GM18907 (cell line): ENCODE results near the gene GJA10.

Source experiments
- ATAC-seq: cut with Tn5 transposase; IDR thresholded peaks from one replicate; pipeline ENCODE4 v1.9.1; 2021; ENCODE audit warnings: mild to moderate bottlenecking, moderate library complexity; ENCODE audit not compliant: unreplicated experiment

GJA10 gene

GRCh38 chr6:89942601-89943000 is 48.3 kb downstream of the GJA10 start:
- no peak for ATAC-seq

GRCh38 chr6:89944181-89944755 is 50.0 kb downstream of the GJA10 start:
- ATAC-seq: no peak

- no peak for ATAC-seq
Observed at GRCh38 chr6:89944826-89945407, 50.6 kb downstream of the GJA10 start.
